Tibial nerve (tissue), 4 donors: ENCODE data around the gene ATP2A3.

Source experiments
- CTCF ChIP-seq, 5 experiments: fragments of 200-600 bp in 3 of 5; fragments of 450-650 bp in 2 of 5; sonication (generic) in 3 of 5; IDR thresholded peaks; one replicate each; pipeline ENCODE4 v1.5.1; 2016 to 2019; ENCODE audit warnings: antibody characterized with exemption in 5 of 5, mild to moderate bottlenecking in 3 of 5, moderate library complexity in 2 of 5
- EP300 ChIP-seq, 2 donors: sonication (generic); formaldehyde crosslinking; IDR thresholded peaks; one replicate each; pipeline ENCODE4 v1.6.1; 2017; ENCODE audit warnings: antibody characterized with exemption in 2 of 2, mild to moderate bottlenecking in 1 of 2
- POLR2A ChIP-seq, 2 donors: fragments of 450-650 bp; IDR thresholded peaks; one replicate each; pipeline ENCODE4 v1.6.1; 2017; ENCODE audit warnings: antibody characterized with exemption in 2 of 2, mild to moderate bottlenecking in 2 of 2, moderate library complexity in 2 of 2

- TF ChIP-seq CTCF (IDR thresholded peaks at IDR 0.05) (no peak), EP300 (IDR thresholded peaks at IDR 0.05) (no peak), POLR2A (IDR thresholded peaks at IDR 0.05) (no peak)
These were observed 40.6 kb downstream of the ATP2A3 start for GRCh38 chr17:3923466-3924190.
